Measurements from ENCODE around the gene AMHR2. TPM values are rescaled to one million over a fixed set of nuclear protein-coding genes. Genes with fewer than 3 reads are reported as not detected.

The AMHR2 gene
- total RNA-seq, 1 experiment from 2014 or later: not detected

- no peak for DNase-seq (ENCODE audit: low spot score)
These were observed 57.1 kb downstream of the AMHR2 start for GRCh38 chr12:53480491-53481442.

Other genes starting within 250 kb of the AMHR2 start
- gene ZNF740, start 243.1 kb upstream of the AMHR2 start, total RNA-seq (2014; rRNA removed; shearing (Covaris generic)): 3.0 and 15.2 TPM in 2 replicates
- gene CSAD, start 242.9 kb upstream of the AMHR2 start, total RNA-seq (2014; rRNA removed; shearing (Covaris generic)): 2.6 and 9.2 TPM in 2 replicates
- 0.09 and 2.1 TPM in 2 replicates for gene ITGB7, start 216.6 kb upstream of the AMHR2 start, total RNA-seq (2014; rRNA removed; shearing (Covaris generic))
- 19.2 and 25.0 TPM in 2 replicates for gene RARG, start 191.6 kb upstream of the AMHR2 start, total RNA-seq (2014; rRNA removed; shearing (Covaris generic))
- 19.1 and 29.4 TPM in 2 replicates for gene ESPL1, start 155.6 kb upstream of the AMHR2 start, total RNA-seq (2014; rRNA removed; shearing (Covaris generic))
- gene PFDN5, start 128.3 kb upstream of the AMHR2 start, total RNA-seq (2014; rRNA removed; shearing (Covaris generic)): 407 and 456 TPM in 2 replicates
- 65.1 and 74.0 TPM in 2 replicates for gene MYG1, start 124.2 kb upstream of the AMHR2 start, total RNA-seq (2014; rRNA removed; shearing (Covaris generic))
- 48.4 and 62.9 TPM in 2 replicates for gene AAAS, start 102.2 kb upstream of the AMHR2 start, total RNA-seq (2014; rRNA removed; shearing (Covaris generic))
- 0.05 TPM in 1 of 2 replicates, not detected in the other for gene SP7, start 87.5 kb upstream of the AMHR2 start, total RNA-seq (2014; rRNA removed; shearing (Covaris generic))
- gene SP1, start 43.7 kb upstream of the AMHR2 start, total RNA-seq (2014; rRNA removed; shearing (Covaris generic)): 30.2 and 32.8 TPM in 2 replicates
- gene PRR13, start 17.9 kb downstream of the AMHR2 start, total RNA-seq (2014; rRNA removed; shearing (Covaris generic)): 75.2 and 180 TPM in 2 replicates
- gene PCBP2, start 28.2 kb downstream of the AMHR2 start, total RNA-seq (2014; rRNA removed; shearing (Covaris generic)): 107 and 137 TPM in 2 replicates
- gene MAP3K12, start 75.6 kb downstream of the AMHR2 start, total RNA-seq (2014; rRNA removed; shearing (Covaris generic)): 14.0 and 14.7 TPM in 2 replicates
- gene TARBP2, start 77.4 kb downstream of the AMHR2 start, total RNA-seq (2014; rRNA removed; shearing (Covaris generic)): 53.2 and 60.0 TPM in 2 replicates
- gene NPFF, start 83.6 kb downstream of the AMHR2 start, total RNA-seq (2014; rRNA removed; shearing (Covaris generic)): not detected in 2 replicates
- 3.9 and 9.2 TPM in 2 replicates for gene ATF7, start 202.5 kb downstream of the AMHR2 start, total RNA-seq (2014; rRNA removed; shearing (Covaris generic))

Measured in A172 (cell line).